ENCODE results near the gene EIF3L.

- TF ChIP-seq, protein P1, sequence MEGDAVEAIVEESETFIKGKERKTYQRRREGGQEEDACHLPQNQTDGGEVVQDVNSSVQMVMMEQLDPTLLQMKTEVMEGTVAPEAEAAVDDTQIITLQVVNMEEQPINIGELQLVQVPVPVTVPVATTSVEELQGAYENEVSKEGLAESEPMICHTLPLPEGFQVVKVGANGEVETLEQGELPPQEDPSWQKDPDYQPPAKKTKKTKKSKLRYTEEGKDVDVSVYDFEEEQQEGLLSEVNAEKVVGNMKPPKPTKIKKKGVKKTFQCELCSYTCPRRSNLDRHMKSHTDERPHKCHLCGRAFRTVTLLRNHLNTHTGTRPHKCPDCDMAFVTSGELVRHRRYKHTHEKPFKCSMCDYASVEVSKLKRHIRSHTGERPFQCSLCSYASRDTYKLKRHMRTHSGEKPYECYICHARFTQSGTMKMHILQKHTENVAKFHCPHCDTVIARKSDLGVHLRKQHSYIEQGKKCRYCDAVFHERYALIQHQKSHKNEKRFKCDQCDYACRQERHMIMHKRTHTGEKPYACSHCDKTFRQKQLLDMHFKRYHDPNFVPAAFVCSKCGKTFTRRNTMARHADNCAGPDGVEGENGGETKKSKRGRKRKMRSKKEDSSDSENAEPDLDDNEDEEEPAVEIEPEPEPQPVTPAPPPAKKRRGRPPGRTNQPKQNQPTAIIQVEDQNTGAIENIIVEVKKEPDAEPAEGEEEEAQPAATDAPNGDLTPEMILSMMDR (IDR thresholded peaks at IDR 0.05): no peak
- TF ChIP-seq EZH2phosphoT487 (IDR thresholded peaks at IDR 0.05; ENCODE audit: borderline replicate concordance, low read depth) (no peak), RFX5 (IDR thresholded peaks at IDR 0.05; ENCODE audit: low read length) (no peak), EP300 (IDR thresholded peaks at IDR 0.05; ENCODE audit: borderline replicate concordance in 1 of 2, low read depth in 1 of 2, low read length in 1 of 2) (no peak), IRF3 (IDR thresholded peaks at IDR 0.05; ENCODE audit: low read depth, low read length) (no peak), TAF1 (IDR thresholded peaks at IDR 0.05; ENCODE audit: borderline replicate concordance, low read depth, low read length) (no peak), RAD21 (IDR thresholded peaks at IDR 0.05; ENCODE audit: low read length) (no peak), JUND (IDR thresholded peaks at IDR 0.05) (no peak), MXI1 (IDR thresholded peaks at IDR 0.05; ENCODE audit: low read depth, low read length) (no peak), MAX (IDR thresholded peaks at IDR 0.05; ENCODE audit: low read depth) (no peak), GATA2 (CRISPR knock-in tag; IDR thresholded peaks at IDR 0.05) (no peak), YY1 (IDR thresholded peaks at IDR 0.05; ENCODE audit: low read depth) (no peak), RCOR1 (IDR thresholded peaks at IDR 0.05; ENCODE audit: low read length) (no peak)
- TF ChIP-seq, protein P2, sequence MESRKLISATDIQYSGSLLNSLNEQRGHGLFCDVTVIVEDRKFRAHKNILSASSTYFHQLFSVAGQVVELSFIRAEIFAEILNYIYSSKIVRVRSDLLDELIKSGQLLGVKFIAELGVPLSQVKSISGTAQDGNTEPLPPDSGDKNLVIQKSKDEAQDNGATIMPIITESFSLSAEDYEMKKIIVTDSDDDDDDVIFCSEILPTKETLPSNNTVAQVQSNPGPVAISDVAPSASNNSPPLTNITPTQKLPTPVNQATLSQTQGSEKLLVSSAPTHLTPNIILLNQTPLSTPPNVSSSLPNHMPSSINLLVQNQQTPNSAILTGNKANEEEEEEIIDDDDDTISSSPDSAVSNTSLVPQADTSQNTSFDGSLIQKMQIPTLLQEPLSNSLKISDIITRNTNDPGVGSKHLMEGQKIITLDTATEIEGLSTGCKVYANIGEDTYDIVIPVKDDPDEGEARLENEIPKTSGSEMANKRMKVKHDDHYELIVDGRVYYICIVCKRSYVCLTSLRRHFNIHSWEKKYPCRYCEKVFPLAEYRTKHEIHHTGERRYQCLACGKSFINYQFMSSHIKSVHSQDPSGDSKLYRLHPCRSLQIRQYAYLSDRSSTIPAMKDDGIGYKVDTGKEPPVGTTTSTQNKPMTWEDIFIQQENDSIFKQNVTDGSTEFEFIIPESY (IDR thresholded peaks at IDR 0.05; ENCODE audit: borderline replicate concordance, low read depth): no peak
These were observed 21.1 kb downstream of the EIF3L start for GRCh38 chr22:37870273-37870672.

Measured in SK-N-SH (cell line).